Measurements from ENCODE around the gene VPS25.
"Not testable (repeated sequence)": the region's sequence is repeated elsewhere in the genome, so short reads cannot be mapped to it uniquely, and the experiment has no call there.

The VPS25 gene

DNA sequence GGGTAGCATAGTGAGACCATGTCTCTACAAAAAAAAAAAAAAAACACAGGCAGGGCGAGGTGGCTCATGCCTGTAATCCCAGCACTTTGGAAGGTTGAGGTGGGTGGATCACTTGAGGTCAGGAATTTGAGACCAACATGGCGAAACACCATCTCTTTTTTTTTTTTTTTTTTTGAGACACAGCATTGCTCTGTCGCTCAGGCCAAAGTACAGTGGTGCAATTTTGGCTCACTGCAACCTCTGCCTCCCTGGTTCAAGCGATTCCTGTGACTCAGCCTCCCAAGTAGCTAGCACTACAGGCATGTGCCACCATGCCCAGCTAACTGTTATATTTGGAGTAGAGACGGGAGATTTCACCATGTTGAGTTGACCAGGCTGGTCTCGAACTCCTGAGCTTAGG lies 7.1 kb upstream of the VPS25 start:
- DNase-seq (ENCODE audit: low read depth, low spot score): no peak
- TF ChIP-seq, protein P1, sequence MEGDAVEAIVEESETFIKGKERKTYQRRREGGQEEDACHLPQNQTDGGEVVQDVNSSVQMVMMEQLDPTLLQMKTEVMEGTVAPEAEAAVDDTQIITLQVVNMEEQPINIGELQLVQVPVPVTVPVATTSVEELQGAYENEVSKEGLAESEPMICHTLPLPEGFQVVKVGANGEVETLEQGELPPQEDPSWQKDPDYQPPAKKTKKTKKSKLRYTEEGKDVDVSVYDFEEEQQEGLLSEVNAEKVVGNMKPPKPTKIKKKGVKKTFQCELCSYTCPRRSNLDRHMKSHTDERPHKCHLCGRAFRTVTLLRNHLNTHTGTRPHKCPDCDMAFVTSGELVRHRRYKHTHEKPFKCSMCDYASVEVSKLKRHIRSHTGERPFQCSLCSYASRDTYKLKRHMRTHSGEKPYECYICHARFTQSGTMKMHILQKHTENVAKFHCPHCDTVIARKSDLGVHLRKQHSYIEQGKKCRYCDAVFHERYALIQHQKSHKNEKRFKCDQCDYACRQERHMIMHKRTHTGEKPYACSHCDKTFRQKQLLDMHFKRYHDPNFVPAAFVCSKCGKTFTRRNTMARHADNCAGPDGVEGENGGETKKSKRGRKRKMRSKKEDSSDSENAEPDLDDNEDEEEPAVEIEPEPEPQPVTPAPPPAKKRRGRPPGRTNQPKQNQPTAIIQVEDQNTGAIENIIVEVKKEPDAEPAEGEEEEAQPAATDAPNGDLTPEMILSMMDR (IDR thresholded peaks at IDR 0.05; ENCODE audit: insufficient read depth, low read length, missing control alignments): no peak
- H3K4me3 ChIP-seq (ENCODE audit: low read depth, low read length): no peak overlapping the region
- CTCF ChIA-PET: interaction anchor here (0.8 to 1.4 kb wide), 2 partner anchors 17 to 187 kb away, joined by 3 read pairs; no protein-coding TSS in a partner anchor
- POLR2A ChIA-PET: no interaction called here

DNA sequence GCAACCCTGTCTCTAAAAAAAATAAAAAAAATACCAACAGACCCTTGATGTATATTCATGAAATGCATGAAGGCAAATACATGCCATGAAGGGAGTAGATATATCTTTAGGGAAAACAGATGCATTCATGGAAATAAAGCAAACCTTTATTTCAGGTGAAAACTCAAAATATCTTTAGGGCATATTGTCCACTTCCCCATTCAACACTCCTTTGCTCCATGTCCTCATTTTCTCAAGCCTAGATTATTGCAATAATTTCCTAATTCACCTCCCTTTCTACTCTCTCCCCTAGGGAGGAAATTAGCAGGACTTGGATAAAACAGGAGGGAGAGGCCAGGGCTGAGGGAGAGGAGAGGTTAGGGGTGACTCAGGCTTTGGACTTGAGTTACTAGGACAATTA lies 5.7 kb upstream of the VPS25 start:
- H3K4me3 ChIP-seq (ENCODE audit: low read depth, low read length): no peak overlapping the region
- ChIA-PET POLR2A (interaction anchor here (1.2 kb wide), 1 partner anchor 13 kb away, joined by 3 read pairs; the partner anchor contains the start of gene WNK4), CTCF (no interaction called here)
- TF ChIP-seq, protein P1 (IDR thresholded peaks at IDR 0.05; ENCODE audit: insufficient read depth, low read length, missing control alignments): no peak
- no peak for DNase-seq (ENCODE audit: low read depth, low spot score)

DNA sequence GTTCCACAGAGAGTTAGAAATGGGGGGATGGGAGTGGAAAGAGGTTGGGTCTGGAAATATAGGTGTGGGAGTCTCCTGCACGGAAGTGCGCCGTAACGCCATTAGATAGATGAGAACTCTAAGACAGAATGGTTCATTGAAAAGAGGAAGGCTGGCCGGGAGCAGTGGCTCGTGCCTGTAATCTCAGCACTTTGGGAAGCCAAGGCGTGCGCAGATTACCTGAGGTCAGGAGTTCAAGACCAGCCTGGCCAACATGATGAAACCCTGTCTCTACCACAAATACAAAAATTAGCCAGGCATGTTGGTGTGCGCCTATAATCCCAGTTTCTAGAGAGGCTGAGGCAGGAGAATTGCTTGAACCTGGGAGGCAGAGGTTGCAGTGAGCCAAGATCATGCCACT lies 5.2 kb upstream of the VPS25 start:
- H3K4me3 ChIP-seq (ENCODE audit: low read depth, low read length); POLR2A ChIA-PET; CTCF ChIA-PET; DNase-seq (ENCODE audit: low read depth, low spot score): not testable (repeated sequence)

DNA sequence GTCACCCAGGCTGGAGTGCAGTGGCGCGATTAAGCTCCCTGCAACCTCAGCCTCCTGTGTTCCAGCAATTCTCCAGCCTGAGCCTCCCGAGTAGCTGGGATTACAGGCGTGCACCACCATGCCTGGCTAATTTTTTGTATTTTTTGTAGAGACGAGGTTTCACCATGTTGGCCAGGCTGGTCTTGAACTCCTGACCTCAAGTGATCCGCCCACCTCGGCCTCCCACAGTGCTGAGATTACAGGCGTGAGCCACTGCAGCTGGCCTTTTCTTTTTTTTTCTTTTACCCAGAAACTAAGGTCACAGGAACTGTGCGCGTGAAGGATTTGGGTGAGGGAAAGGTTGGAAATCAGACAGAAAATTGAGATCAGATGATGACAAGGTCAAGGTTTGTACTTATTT lies 3.3 kb upstream of the VPS25 start:
- POLR2A ChIA-PET; DNase-seq (ENCODE audit: low read depth, low spot score); H3K4me3 ChIP-seq (ENCODE audit: low read depth, low read length): not testable (repeated sequence)
- CTCF ChIA-PET: interaction anchor here (6.1 kb wide), 1 partner anchor 9 kb away, joined by 94 read pairs; the partner anchor contains the start of gene RAMP2

DNA sequence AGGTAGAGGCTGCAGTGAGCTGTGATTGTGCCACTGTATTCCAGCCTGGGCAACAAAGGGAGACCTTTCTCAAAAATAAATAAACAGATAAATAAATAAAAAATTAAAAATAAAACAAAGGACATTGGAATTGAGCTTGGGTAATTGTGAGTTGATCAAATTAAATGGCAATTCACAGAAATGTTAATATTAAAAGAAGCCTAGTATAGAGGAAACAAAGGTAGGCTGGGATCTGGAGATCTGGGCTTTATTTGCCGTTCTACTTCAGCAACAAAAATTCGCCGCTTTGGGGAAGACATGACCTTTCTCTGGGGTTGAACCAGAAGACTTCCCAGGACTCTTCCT lies 332 bp upstream of the VPS25 start:
- CTCF ChIA-PET: interaction anchor here (1.0 to 6.1 kb wide), 4 partner anchors 9 to 59 kb away, joined by 3 to 94 read pairs (median 9); partner anchors contain the start of genes BECN1 and RAMP2
- DNase-seq (ENCODE audit: low read depth, low spot score): no peak

DNA sequence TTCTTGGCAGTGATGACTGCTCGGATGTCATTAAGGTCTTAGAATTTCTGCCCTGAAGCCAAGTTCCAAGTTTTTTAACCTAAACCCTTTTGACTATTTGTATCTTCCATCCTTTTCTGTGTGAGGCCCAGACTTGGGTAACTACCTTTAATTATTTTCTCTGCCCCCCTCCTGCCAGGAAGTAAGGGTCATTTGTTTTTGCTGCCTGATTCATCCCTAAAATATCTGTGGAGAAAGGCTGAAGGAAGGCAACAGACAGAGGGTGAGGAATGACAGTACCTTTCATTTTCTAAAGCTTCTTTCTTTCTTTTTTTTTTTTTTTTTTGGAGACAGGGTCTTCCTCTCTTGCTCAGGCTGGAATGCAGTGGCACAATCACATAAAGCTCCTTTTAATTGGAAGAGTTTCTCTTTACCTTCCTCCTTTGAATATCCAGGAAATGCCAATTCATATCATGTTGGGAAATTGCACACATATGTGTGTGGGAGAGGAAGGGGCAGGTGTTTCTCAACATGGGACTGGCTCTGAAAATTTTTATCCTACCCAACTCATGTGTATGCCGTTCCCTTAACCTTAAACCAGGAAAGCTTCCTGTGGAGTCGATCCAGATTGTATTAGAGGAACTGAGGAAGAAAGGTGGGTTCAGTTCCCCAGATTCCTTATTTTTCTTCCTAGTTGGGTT lies 957 bp downstream of the VPS25 start:
- ChIA-PET POLR2A (interaction anchor here (0.7 to 1.9 kb wide), 6 partner anchors 9 to 96 kb away, joined by 3 to 5 read pairs (median 3); partner anchors contain the start of gene BECN1), CTCF (interaction anchor here (1.2 to 6.1 kb wide), 4 partner anchors 8 to 50 kb away, joined by 3 to 94 read pairs (median 9); partner anchors contain the start of genes BECN1 and RAMP2)
- TF ChIP-seq, protein P1 (IDR thresholded peaks at IDR 0.05; ENCODE audit: insufficient read depth, low read length, missing control alignments): no peak
- no peak for DNase-seq (ENCODE audit: low read depth, low spot score)
- H3K4me3 ChIP-seq (ENCODE audit: low read depth, low read length): peak overlapping the region; percentile 91

More for the DNA sequence above, 332 bp upstream of the VPS25 start:
- peak overlapping the region; percentile 91 for H3K4me3 ChIP-seq (ENCODE audit: low read depth, low read length)
- TF ChIP-seq, protein P1 (IDR thresholded peaks at IDR 0.05; ENCODE audit: insufficient read depth, low read length, missing control alignments): no peak
- POLR2A ChIA-PET: interaction anchor here (1.4 to 1.9 kb wide), 3 partner anchors 9 to 18 kb away, joined by 3 to 5 read pairs (median 5); no protein-coding TSS in a partner anchor

DNA sequence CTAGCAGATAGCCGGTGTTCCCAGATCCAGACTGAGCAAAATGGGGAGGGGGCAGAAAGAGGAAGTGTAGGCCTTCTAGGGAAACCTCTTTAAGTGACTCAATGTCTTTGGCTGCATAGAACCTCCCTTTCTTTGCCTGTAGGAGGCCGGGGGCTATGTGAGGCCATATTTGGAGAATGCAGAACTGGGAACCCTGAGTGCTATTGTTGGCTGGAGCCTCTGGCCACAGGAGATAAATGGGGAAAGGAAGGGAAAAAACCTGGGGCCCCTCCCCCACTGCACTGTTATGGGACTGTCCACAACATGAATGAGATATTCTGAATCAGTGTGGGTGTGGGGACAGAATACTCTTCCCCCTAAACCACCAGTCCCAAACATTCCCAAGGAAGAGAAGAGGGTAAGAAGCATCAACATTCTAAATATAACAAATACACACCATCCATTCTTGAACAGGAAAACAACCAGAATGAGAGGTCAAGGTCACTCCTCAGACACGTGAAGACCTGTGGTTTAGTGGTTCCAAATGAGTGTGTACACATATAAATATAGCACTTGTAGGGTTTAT lies 2.4 kb downstream of the VPS25 start:
- ChIA-PET CTCF (no interaction called here), POLR2A (interaction anchor here (0.6 kb wide), 1 partner anchor 9 kb away, joined by 3 read pairs; no protein-coding TSS in a partner anchor)
- no peak overlapping the region for H3K4me3 ChIP-seq (ENCODE audit: low read depth, low read length)
- TF ChIP-seq, protein P1 (IDR thresholded peaks at IDR 0.05; ENCODE audit: insufficient read depth, low read length, missing control alignments): no peak
- DNase-seq (ENCODE audit: low read depth, low spot score): no peak

Data from AG04449 (cell line).